ENCODE measurements around the gene ZNF835.

- no peak for TF ChIP-seq CTCF (IDR thresholded peaks at IDR 0.05)
- no peak for TF ChIP-seq POLR2A (IDR thresholded peaks at IDR 0.05)
These were observed 17.4 kb downstream of the ZNF835 start for GRCh38 chr19:56654151-56654550.

Data from right lobe of liver (tissue), 4 donors.